Activated T-helper 1 cell treated with anti-CD3 and anti-CD28 coated beads, Interleukin-12 subunit alpha, Interleukin-12 subunit beta, Interleukin-2, Interleukin-4 antibody, amounts not matched to agents 30 ng/mL and 10 ng/mL and 1 ng/mL, durations not matched to agents 14 hours and 24 hours and 36 hours (primary cell): Measurements from ENCODE around the gene APBB2. TPM values are rescaled to one million over a fixed set of nuclear protein-coding genes. Genes with fewer than 3 reads are reported as not detected.

ENCODE experiments used
- DNase-seq: peaks from one replicate; pipeline ENCODE4 v3.0.0; 2021; ENCODE audit warnings: low spot score
- H3K27ac Mint-ChIP-seq: one replicate; pipeline ENCODE4 v1.8.0; 2021; ENCODE audit warnings: mild to moderate bottlenecking, mixed read lengths
- H3K27me3 Mint-ChIP-seq: one replicate; pipeline ENCODE4 v1.8.0; 2022; ENCODE audit warnings: mild to moderate bottlenecking, moderate library complexity, mixed read lengths; ENCODE audit not compliant: insufficient read depth
- H3K36me3 Mint-ChIP-seq: one replicate; pipeline ENCODE4 v1.8.0; 2021; ENCODE audit warnings: low read depth, mixed read lengths
- H3K4me1 Mint-ChIP-seq: one replicate; pipeline ENCODE4 v1.8.0; 2021; ENCODE audit warnings: low read depth, mixed read lengths
- H3K4me3 Mint-ChIP-seq: one replicate; pipeline ENCODE4 v1.8.0; 2021; ENCODE audit warnings: mild to moderate bottlenecking, moderate library complexity, mixed read lengths
- H3K9me3 Mint-ChIP-seq: one replicate; pipeline ENCODE4 v1.8.0; 2021; ENCODE audit warnings: mixed read lengths
- intact Hi-C: fragments of 100-400 bp; cut with micrococcal nuclease; formaldehyde crosslinking; loops from one replicate; pipeline ENCODE4 v1.15.1; 2024
- total RNA-seq: library from RNA; stranded (reverse); gene quantifications from 2 replicates; pipeline ENCODE4 v1.2.3, GENCODE V29; 2022

Gene APBB2
- total RNA-seq, 1 donor from 2014 or later, result 11.0 TPM

- Mint-ChIP-seq H3K4me1 (peaks cover 8% of the 10 kb centered on the region), H3K27me3 (peaks cover 10% of the 10 kb centered on the region), H3K36me3 (no peaks in the 10 kb centered on the region), H3K27ac (no peak overlapping the region), H3K9me3 (no peaks in the 10 kb centered on the region), H3K4me3 (no peak overlapping the region)
- peak; percentile 15 for DNase-seq
- intact Hi-C loops, result loop anchor here (1.0 to 5.0 kb wide), 4 partner anchors 106 to 786 kb away; partner anchors contain the start of gene N4BP2
Measured at GRCh38 chr4:40843696-40844095, 370.6 kb downstream of the APBB2 start.

- Mint-ChIP-seq H3K36me3 (no peaks in the 10 kb centered on the region), H3K27ac (no peak overlapping the region), H3K9me3 (no peaks in the 10 kb centered on the region), H3K4me3 (no peak overlapping the region), H3K27me3 (peaks cover 5% of the 10 kb centered on the region), H3K4me1 (peaks cover 8% of the 10 kb centered on the region)
- no peak for DNase-seq
- intact Hi-C loops, result loop anchor here (1.0 to 5.0 kb wide), 4 partner anchors 106 to 786 kb away; partner anchors contain the start of gene N4BP2
Measured at GRCh38 chr4:40842725-40843423, 371.5 kb downstream of the APBB2 start.

- Mint-ChIP-seq H3K36me3 (no peaks in the 10 kb centered on the region), H3K4me1 (peaks cover 8% of the 10 kb centered on the region), H3K9me3 (no peaks in the 10 kb centered on the region), H3K4me3 (no peak overlapping the region), H3K27me3 (peaks cover 3% of the 10 kb centered on the region), H3K27ac (no peak overlapping the region)
- no peak for DNase-seq
- intact Hi-C loops, result loop anchor here (5.0 kb wide), 3 partner anchors 535 to 785 kb away; partner anchors contain the start of gene N4BP2
Measured at GRCh38 chr4:40842318-40842717, 372.0 kb downstream of the APBB2 start.

DNA sequence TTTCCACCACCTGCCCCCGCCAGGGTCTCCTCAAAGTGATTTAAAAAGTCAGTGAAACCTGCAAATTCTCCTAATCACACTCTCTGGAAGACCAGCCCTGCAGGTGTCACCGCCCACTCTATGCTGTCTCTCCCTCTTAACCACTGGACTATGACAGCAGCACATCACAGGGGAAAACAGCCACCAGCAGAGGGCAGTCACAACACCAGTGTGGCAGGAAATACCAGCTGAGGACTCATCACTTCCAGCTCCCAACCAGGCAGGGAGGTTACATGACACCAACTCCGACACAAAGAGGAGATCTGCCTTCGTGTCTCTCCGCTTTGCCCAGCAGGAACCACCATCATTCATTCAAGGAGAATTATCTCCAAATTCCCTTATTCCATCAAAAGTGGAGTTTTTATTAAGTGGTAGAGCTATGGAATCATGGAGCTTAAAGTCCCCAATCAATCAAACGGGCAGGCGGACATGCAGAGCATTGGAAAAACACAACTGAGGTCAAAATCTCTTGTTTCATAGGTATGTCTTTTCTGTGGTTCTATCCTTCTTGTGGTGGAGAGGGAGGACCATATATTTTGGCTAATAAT lies 373.3 kb downstream of the APBB2 start:
- intact Hi-C loops, result loop anchor here (1.0 to 5.0 kb wide), 5 partner anchors 56 to 784 kb away; partner anchors contain the start of gene N4BP2

DNA sequence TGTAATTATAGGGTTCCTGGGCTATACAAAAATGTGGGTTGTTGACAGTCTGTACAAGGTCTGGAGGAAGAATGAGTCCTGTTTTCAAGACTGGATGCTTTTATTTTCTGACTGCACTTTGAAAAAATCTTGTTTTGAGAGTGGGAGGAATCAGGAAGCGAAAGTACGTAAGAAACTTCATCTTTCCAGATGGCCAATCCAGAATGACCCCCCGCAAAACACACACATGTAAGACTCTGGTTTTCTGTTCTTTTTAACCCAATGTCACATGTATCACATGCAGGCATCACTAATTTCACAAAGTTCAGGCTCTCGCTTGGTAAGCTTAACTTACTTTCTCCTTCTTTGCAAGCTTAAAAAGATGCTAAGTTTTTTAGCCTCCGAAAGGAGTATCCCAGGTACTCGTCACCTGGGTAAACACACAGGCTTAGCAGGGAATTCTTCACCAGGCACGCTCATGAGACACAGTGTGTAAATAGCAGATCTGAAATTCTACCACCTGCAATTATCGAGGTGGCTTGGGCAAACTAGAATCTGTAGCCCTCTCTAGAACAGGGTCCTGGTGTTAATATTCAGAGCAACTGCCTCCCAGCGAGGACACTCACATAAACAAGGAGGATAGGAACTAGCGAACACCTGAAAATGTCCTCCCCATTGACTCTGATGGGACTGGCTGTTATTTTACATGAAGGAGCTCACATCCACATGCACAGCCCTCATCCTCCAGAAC lies 373.9 kb downstream of the APBB2 start:
- Mint-ChIP-seq H3K4me3 (no peak overlapping the region), H3K27ac (no peak overlapping the region), H3K27me3 (peaks cover 3% of the 10 kb centered on the region), H3K4me1 (peaks cover 8% of the 10 kb centered on the region), H3K36me3 (no peaks in the 10 kb centered on the region), H3K9me3 (no peaks in the 10 kb centered on the region)
- intact Hi-C loops, result loop anchor here (5.0 kb wide), 3 partner anchors 533 to 783 kb away; partner anchors contain the start of gene N4BP2
- no peak for DNase-seq

More for the DNA sequence above, 373.3 kb downstream of the APBB2 start:
- Mint-ChIP-seq H3K4me3 (no peak overlapping the region), H3K27me3 (peaks cover 3% of the 10 kb centered on the region), H3K4me1 (peaks cover 8% of the 10 kb centered on the region), H3K9me3 (no peaks in the 10 kb centered on the region), H3K27ac (no peak overlapping the region), H3K36me3 (no peaks in the 10 kb centered on the region)
- peak; percentile 59 for DNase-seq

DNA sequence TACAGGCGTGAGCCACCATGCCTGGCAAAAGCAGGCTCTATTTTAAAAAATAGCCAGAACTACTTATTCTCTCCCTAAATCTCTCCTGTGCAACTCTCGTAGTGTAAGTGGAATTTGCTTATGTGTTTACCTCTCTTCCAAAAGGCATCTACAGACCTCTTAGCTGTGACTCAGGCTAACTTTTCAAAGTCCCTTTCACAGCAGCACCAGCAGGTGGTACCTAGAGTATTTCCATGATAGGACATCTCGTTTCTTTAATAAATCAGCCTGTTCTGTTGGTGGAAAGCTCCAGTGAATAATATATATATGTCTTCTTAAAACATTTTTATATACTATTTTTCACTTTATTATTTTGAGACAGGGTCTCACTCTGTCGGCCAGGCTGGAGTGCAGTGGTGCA lies 375.6 kb downstream of the APBB2 start:
- H3K36me3 Mint-ChIP-seq, result no peaks in the 10 kb centered on the region
- peaks cover 8% of the 10 kb centered on the region for H3K4me1 Mint-ChIP-seq
- H3K9me3 Mint-ChIP-seq, result no peaks in the 10 kb centered on the region
- intact Hi-C loops, result no loop called here
- no peak overlapping the region for H3K4me3 Mint-ChIP-seq
- no peak overlapping the region for H3K27ac Mint-ChIP-seq
- DNase-seq, result no peak
- H3K27me3 Mint-ChIP-seq, result peaks cover 3% of the 10 kb centered on the region

- H3K9me3 Mint-ChIP-seq, result no peaks in the 10 kb centered on the region
Measured at GRCh38 chr4:40837094-40837870, 377.1 kb downstream of the APBB2 start.

DNA sequence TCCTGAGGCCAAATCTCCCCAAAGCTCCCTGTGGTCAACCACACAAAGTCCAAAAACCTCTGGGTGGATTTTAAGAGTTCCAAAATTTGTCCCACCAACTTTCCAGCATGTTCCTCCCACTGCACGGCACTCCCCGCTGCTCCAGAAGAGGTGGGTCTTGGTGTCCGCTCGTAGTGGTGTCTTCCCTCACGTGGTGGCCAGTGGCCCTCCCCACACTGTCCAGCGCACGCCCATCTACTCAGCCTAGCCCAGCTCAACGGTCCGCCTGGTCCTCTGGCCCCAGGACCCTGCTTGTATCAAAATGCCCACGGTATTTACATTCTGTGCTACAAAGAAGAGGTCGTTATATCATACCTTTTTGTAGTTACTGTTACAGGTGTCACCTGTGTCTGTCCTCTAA lies 381.1 kb downstream of the APBB2 start:
- Mint-ChIP-seq H3K36me3 (no peaks in the 10 kb centered on the region), H3K9me3 (no peaks in the 10 kb centered on the region), H3K27me3 (peaks cover 6% of the 10 kb centered on the region), H3K27ac (no peak overlapping the region), H3K4me3 (no peak overlapping the region), H3K4me1 (no peaks in the 10 kb centered on the region)
- intact Hi-C loops, result no loop called here
- no peak for DNase-seq

More at GRCh38 chr4:40837094-40837870, 377.1 kb downstream of the APBB2 start:
- DNase-seq, result no peak
- Mint-ChIP-seq H3K36me3 (no peaks in the 10 kb centered on the region), H3K27ac (no peak overlapping the region), H3K4me3 (no peak overlapping the region), H3K27me3 (peaks cover 3% of the 10 kb centered on the region), H3K4me1 (peaks cover 8% of the 10 kb centered on the region)
- intact Hi-C loops, result no loop called here

GRCh38 chr4:40832175-40832574 lies 382.2 kb downstream of the APBB2 start:
- peaks cover 6% of the 10 kb centered on the region for H3K27me3 Mint-ChIP-seq
- H3K9me3 Mint-ChIP-seq, result no peaks in the 10 kb centered on the region
- no peak overlapping the region for H3K27ac Mint-ChIP-seq
- intact Hi-C loops, result no loop called here
- no peaks in the 10 kb centered on the region for H3K4me1 Mint-ChIP-seq
- H3K36me3 Mint-ChIP-seq, result no peaks in the 10 kb centered on the region
- no peak overlapping the region for H3K4me3 Mint-ChIP-seq
- DNase-seq, result no peak

- H3K27ac Mint-ChIP-seq, result no peak overlapping the region
Measured at GRCh38 chr4:40831146-40831907, 383.0 kb downstream of the APBB2 start.

DNA sequence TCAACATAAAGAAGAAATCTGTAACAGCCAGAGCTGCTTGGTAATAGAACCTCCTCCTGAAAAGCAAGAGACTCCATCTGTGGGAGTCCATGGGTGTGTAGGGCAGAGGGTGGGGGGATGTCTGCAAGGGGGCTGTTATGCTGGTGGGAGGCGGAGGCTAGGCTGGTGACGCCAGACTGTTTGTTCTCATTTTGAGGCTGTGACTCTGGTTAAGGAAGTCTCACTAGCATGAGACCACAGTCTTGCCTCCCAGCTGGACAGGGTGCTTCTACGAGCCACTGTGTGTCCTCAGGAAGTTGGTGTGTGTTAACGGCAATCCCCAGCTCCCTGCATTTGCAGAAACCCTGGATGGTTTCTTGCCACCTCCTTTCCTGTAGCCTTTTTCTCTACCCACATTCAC lies 384.8 kb downstream of the APBB2 start:
- no peak overlapping the region for H3K27ac Mint-ChIP-seq
- H3K4me3 Mint-ChIP-seq, result no peak overlapping the region
- no peaks in the 10 kb centered on the region for H3K4me1 Mint-ChIP-seq
- intact Hi-C loops, result no loop called here
- H3K9me3 Mint-ChIP-seq, result no peaks in the 10 kb centered on the region
- H3K36me3 Mint-ChIP-seq, result no peaks in the 10 kb centered on the region
- no peak for DNase-seq
- peaks cover 6% of the 10 kb centered on the region for H3K27me3 Mint-ChIP-seq

More at GRCh38 chr4:40831146-40831907, 383.0 kb downstream of the APBB2 start:
- no peaks in the 10 kb centered on the region for H3K9me3 Mint-ChIP-seq
- no peak for DNase-seq
- H3K4me1 Mint-ChIP-seq, result no peaks in the 10 kb centered on the region
- intact Hi-C loops, result no loop called here
- no peaks in the 10 kb centered on the region for H3K36me3 Mint-ChIP-seq
- H3K27me3 Mint-ChIP-seq, result peaks cover 6% of the 10 kb centered on the region
- no peak overlapping the region for H3K4me3 Mint-ChIP-seq

- Mint-ChIP-seq H3K36me3 (no peaks in the 10 kb centered on the region), H3K4me1 (no peaks in the 10 kb centered on the region), H3K27ac (no peak overlapping the region), H3K4me3 (no peak overlapping the region), H3K9me3 (no peaks in the 10 kb centered on the region), H3K27me3 (peaks cover 6% of the 10 kb centered on the region)
- intact Hi-C loops, result no loop called here
- DNase-seq, result no peak
Measured at GRCh38 chr4:40828661-40829060, 385.7 kb downstream of the APBB2 start.
